ENCODE results near the gene ZNHIT6. TPM values are rescaled to one million over a fixed set of nuclear protein-coding genes. Genes with fewer than 3 reads are reported as not detected.

ZNHIT6 gene
- total and polyA plus RNA-seq, 10 of the 15 experiments (the other 5 are each of a cell fraction or from before 2014, with no cell fraction given): 12.8 to 32.0 (median 18.8) TPM

- in situ Hi-C loops (cut with MboI): no loop called here
- no peak overlapping the region for H3K4me2 ChIP-seq (ENCODE audit: control insufficient read depth, insufficient read depth)
- 100% methylated on average over 1 of the region's 1 CpG for WGBS (ENCODE audit: insufficient coverage, insufficient replicate concordance, low lambda C conversion rate, missing lambda C conversion rate)
- H3K9ac ChIP-seq (ENCODE audit: control insufficient read depth, insufficient read depth, low read length): no peak overlapping the region
- ChIA-PET SMC1A (ENCODE audit: uncharacterized antibody, unreplicated experiment) (no interaction called here), RAD21 (ENCODE audit: unreplicated experiment) (no interaction called here), CTCF (no interaction called here), POLR2A (no interaction called here)
- no peak overlapping the region for H3K4me3 ChIP-seq
- H3K27me3 ChIP-seq (replicated peaks in 1 of 2; ENCODE audit: control insufficient read depth in 2 of 2, insufficient read depth in 2 of 2, low read length in 1 of 2): no peaks in the 10 kb centered on the region
- intact Hi-C loops (cut with micrococcal nuclease; ENCODE audit: unreplicated experiment): no loop called here
- ATAC-seq (no peak), DNase-seq (ENCODE audit: low read depth, low spot score) (no peak), FAIRE-seq (no peak)
- no TSS peak for BruUV-seq (replicated peaks)
- no peak overlapping the region for H3K27ac ChIP-seq (ENCODE audit: control insufficient read depth, insufficient read depth)
- H3K79me2 ChIP-seq (ENCODE audit: control insufficient read depth, insufficient read depth, low read length): no peaks in the 10 kb centered on the region
- peaks cover 0 to 11% of the 10 kb centered on the region in 2 experiments for H3K36me3 ChIP-seq (ENCODE audit: control insufficient read depth in 2 of 2, insufficient read depth in 2 of 2, low read length in 1 of 2)
- no peaks in the 10 kb centered on the region for H3K4me1 ChIP-seq (ENCODE audit: control insufficient read depth, insufficient read depth, low read length)
- no peak overlapping the region for H2AFZ ChIP-seq (ENCODE audit: control insufficient read depth, low read depth, low read length)
- H3K9me3 ChIP-seq (replicated peaks; ENCODE audit: control insufficient read depth, insufficient read depth, low read length): no peaks in the 10 kb centered on the region
- no peaks in the 10 kb centered on the region for H4K20me1 ChIP-seq (ENCODE audit: control insufficient read depth, insufficient read depth)
- TF ChIP-seq HDGF (IDR thresholded peaks at IDR 0.05) (no peak), ZNF24 (IDR thresholded peaks at IDR 0.05) (no peak), IRF4 (IDR thresholded peaks at IDR 0.05; ENCODE audit: low read depth, low read length) (no peak), ZNF217 (IDR thresholded peaks at IDR 0.05) (no peak), RUNX3 (IDR thresholded peaks at IDR 0.05; ENCODE audit: low read length) (no peak), ATF2 (IDR thresholded peaks at IDR 0.05; ENCODE audit: low read length) (no peak), ZSCAN29 (IDR thresholded peaks at IDR 0.05) (no peak), STAT1 (conservative IDR thresholded peaks at IDR 0.05) (no peak), GABPA (IDR thresholded peaks at IDR 0.05; ENCODE audit: low read depth) (no peak), SIX5 (IDR thresholded peaks at IDR 0.05; ENCODE audit: low read depth, low read length, severe bottlenecking) (no peak), CHD1 (IDR thresholded peaks at IDR 0.05; ENCODE audit: low read depth, low read length) (no peak), ZBTB40 (IDR thresholded peaks at IDR 0.05; ENCODE audit: borderline replicate concordance) (no peak), RCOR1 (conservative IDR thresholded peaks at IDR 0.05; ENCODE audit: low read depth, low read length) (no peak), RELA (IDR thresholded peaks at IDR 0.05; ENCODE audit: borderline replicate concordance, partially characterized antibody) (no peak)
- TF ChIP-seq, protein P1, sequence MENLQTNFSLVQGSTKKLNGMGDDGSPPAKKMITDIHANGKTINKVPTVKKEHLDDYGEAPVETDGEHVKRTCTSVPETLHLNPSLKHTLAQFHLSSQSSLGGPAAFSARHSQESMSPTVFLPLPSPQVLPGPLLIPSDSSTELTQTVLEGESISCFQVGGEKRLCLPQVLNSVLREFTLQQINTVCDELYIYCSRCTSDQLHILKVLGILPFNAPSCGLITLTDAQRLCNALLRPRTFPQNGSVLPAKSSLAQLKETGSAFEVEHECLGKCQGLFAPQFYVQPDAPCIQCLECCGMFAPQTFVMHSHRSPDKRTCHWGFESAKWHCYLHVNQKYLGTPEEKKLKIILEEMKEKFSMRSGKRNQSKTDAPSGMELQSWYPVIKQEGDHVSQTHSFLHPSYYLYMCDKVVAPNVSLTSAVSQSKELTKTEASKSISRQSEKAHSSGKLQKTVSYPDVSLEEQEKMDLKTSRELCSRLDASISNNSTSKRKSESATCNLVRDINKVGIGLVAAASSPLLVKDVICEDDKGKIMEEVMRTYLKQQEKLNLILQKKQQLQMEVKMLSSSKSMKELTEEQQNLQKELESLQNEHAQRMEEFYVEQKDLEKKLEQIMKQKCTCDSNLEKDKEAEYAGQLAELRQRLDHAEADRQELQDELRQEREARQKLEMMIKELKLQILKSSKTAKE (IDR thresholded peaks at IDR 0.05; ENCODE audit: low read depth, poor library complexity, severe bottlenecking): no peak
- TF ChIP-seq, protein P2, sequence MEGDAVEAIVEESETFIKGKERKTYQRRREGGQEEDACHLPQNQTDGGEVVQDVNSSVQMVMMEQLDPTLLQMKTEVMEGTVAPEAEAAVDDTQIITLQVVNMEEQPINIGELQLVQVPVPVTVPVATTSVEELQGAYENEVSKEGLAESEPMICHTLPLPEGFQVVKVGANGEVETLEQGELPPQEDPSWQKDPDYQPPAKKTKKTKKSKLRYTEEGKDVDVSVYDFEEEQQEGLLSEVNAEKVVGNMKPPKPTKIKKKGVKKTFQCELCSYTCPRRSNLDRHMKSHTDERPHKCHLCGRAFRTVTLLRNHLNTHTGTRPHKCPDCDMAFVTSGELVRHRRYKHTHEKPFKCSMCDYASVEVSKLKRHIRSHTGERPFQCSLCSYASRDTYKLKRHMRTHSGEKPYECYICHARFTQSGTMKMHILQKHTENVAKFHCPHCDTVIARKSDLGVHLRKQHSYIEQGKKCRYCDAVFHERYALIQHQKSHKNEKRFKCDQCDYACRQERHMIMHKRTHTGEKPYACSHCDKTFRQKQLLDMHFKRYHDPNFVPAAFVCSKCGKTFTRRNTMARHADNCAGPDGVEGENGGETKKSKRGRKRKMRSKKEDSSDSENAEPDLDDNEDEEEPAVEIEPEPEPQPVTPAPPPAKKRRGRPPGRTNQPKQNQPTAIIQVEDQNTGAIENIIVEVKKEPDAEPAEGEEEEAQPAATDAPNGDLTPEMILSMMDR (IDR thresholded peaks at IDR 0.05 in 2 of 3, conservative IDR thresholded peaks at IDR 0.05 in 1 of 3; ENCODE audit: control insufficient read depth in 2 of 3, extremely low read depth in 1 of 3, insufficient read depth in 1 of 3, low read depth in 3 of 3, low read length in 3 of 3): no peak
Observed at GRCh38 chr1:85672031-85672660, 36.1 kb downstream of the ZNHIT6 start.

All from GM12878 (cell line).